NCI-H82 treated with DMSO at 0.1 percent for 48 hours (cell line): Measurements from ENCODE around the gene KLK2.

Source experiments
- DNase-seq: peaks from one replicate; lab custom pipeline; 2025; ENCODE audit not compliant: unreplicated experiment; lab: John Stamatoyannopoulos, UW

The KLK2 gene

GRCh38 chr19:50921426-50922316 lies 48.4 kb downstream of the KLK2 start:
- no peak for DNase-seq

- peak; percentile 40 for DNase-seq
Observed at GRCh38 chr19:50922317-50922853, 49.1 kb downstream of the KLK2 start.

GRCh38 chr19:50924586-50924985 lies 51.3 kb downstream of the KLK2 start:
- DNase-seq: no peak

- no peak for DNase-seq
Observed at GRCh38 chr19:50925734-50926133, 52.5 kb downstream of the KLK2 start.

GRCh38 chr19:50926144-50926543 lies 52.9 kb downstream of the KLK2 start:
- no peak for DNase-seq

GRCh38 chr19:50928831-50929230 lies 55.6 kb downstream of the KLK2 start:
- no peak for DNase-seq
